Measurements from ENCODE around the gene MLPH. TPM values are rescaled to one million over a fixed set of nuclear protein-coding genes. Genes with fewer than 3 reads are reported as not detected.

MLPH gene
- total RNA-seq, 1 donor from 2014 or later, result 88.9 TPM

DNA sequence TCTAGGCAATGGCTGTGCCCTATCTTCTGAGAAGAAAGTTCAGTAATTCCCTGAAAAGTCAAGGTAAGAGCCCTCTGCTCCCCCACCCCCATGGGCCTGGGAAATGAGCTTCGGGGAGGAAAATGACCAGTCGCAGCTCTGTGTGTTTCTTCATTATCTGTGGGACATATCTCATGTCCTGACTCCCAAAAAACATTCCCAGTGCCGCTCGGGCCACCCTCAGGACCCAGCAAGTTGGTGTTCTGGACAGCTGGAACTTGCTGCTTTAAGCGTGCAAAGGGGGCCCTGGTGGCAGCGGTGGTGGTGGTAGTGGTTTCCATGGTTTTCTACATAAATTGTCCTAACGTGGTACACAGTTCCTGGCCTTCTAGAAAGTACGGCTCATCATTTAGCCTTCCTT, 62.2 kb downstream of the MLPH start:
- DNase-seq (no peak), ATAC-seq (no peak)
- intact Hi-C loops (cut with micrococcal nuclease), result no loop called here

- intact Hi-C loops (cut with micrococcal nuclease), result loop anchor here (10.0 kb wide), 1 partner anchor 435 kb away; no protein-coding TSS in a partner anchor
- ATAC-seq (no peak), DNase-seq (no peak)
Observed at GRCh38 chr2:237549643-237550415, 62.8 kb downstream of the MLPH start.

GRCh38 chr2:237551071-237551574, 64.1 kb downstream of the MLPH start:
- DNase-seq (no peak), ATAC-seq (no peak)
- intact Hi-C loops (cut with micrococcal nuclease), result loop anchor here (10.0 kb wide), 1 partner anchor 436 kb away; no protein-coding TSS in a partner anchor

GRCh38 chr2:237552908-237553307, 65.9 kb downstream of the MLPH start:
- DNase-seq, result no peak
- intact Hi-C loops (cut with micrococcal nuclease), result loop anchor here (10.0 kb wide), 1 partner anchor 438 kb away; no protein-coding TSS in a partner anchor
- ATAC-seq, result no peak

GRCh38 chr2:237553948-237554347, 66.9 kb downstream of the MLPH start:
- intact Hi-C loops (cut with micrococcal nuclease), result loop anchor here (10.0 kb wide), 1 partner anchor 439 kb away; no protein-coding TSS in a partner anchor
- no peak for DNase-seq
- no peak for ATAC-seq

DNA sequence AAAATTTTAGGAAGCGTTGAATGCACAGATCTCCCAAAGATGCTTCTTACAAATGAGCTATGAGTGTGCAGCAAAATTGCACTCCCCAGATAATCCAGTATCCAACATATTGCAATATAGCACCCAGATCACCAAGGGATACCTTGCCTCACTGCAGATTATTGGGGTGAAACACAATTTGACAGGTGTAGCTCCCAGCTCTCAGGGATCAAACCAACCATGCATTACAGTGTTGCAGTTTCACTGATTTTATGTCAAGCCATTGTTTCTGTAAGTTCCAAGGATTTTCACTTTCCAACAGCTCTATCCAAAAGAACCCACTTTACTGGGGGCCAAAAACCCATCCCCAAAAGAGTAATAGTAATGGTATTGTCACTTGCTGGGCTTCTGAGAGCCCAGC, 68.5 kb downstream of the MLPH start:
- ATAC-seq, result no peak
- intact Hi-C loops (cut with micrococcal nuclease), result loop anchor here (10.0 kb wide), 1 partner anchor 441 kb away; no protein-coding TSS in a partner anchor
- no peak for DNase-seq

DNA sequence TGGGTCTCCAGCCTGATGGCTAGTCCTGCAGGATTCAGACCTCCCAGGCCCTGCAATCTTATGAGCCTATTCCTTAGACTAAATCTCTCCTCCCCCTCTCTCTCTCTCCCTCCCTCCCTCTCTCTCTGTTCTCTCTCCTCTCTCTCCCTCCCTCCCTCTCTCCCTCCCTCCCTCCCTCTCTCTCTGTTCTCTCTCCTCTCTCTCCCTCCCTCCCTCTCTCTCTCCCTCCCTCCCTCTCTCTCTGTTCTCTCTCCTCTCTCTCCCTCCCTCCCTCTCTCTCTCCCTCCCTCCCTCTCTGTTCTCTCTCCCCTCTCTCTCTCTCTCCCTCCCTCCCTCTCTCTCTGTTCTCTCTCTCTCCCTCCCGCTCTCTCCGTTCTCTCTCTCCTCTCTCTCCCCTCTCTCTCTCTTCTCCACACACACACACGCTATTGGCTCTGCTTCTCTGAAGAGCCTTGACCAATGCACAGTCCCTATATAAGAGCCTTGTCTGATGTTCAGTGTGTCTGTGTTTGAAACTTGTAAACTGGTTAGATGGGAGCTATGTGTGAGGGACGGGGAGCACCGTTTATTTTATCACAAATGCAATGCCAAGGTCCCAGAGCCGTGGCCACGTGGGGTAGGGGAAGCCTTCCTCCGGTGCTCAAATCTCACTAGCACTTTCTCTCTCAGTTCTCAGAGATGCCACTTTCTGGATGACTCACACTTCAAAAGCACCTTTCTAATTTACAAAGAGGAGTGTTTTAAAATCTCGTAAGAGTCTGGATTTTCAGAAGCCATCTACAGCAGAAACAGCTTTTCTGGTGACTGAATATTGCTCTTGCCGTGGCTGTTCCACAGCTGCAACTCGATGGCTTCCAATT, 70.0 kb downstream of the MLPH start:
- no peak for ATAC-seq
- intact Hi-C loops (cut with micrococcal nuclease), result loop anchor here (10.0 kb wide), 1 partner anchor 442 kb away; no protein-coding TSS in a partner anchor
- DNase-seq, result no peak

GRCh38 chr2:237557633-237558015, 70.6 kb downstream of the MLPH start:
- ATAC-seq (no peak), DNase-seq (no peak)
- intact Hi-C loops (cut with micrococcal nuclease), result loop anchor here (10.0 kb wide), 1 partner anchor 443 kb away; no protein-coding TSS in a partner anchor

- intact Hi-C loops (cut with micrococcal nuclease), result loop anchor here (10.0 kb wide), 1 partner anchor 444 kb away; no protein-coding TSS in a partner anchor
- ATAC-seq (peak; percentile 75), DNase-seq (peak; percentile 79)
Observed at GRCh38 chr2:237558961-237559641, 72.0 kb downstream of the MLPH start.

DNA sequence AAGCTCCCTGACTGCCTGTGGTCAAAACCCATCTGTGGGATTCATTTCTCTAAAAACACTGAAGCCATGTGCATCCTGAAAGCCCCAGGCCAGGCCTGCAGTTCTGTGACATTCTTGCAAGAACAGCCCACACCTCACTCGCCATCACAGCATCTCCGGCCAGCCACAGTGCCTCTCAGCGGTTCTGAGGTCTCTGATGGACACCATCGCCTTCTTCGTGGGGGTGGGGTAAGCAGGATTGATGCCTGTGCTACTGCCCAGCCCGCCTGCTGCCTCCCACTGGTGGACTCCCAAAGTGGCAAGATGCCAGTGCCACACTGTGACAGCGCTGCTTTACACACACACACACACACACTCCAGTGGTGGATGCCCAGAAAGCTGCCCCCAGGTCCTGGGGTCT, 74.2 kb downstream of the MLPH start:
- DNase-seq, result no peak
- no peak for ATAC-seq
- intact Hi-C loops (cut with micrococcal nuclease), result no loop called here

- intact Hi-C loops (cut with micrococcal nuclease), result no loop called here
- DNase-seq (no peak), ATAC-seq (no peak)
Observed at GRCh38 chr2:237563816-237564215, 76.8 kb downstream of the MLPH start.

GRCh38 chr2:237564526-237565131, 77.6 kb downstream of the MLPH start:
- DNase-seq, result no peak
- ATAC-seq, result no peak
- intact Hi-C loops (cut with micrococcal nuclease), result no loop called here

- intact Hi-C loops (cut with micrococcal nuclease), result no loop called here
- DNase-seq, result no peak
- no peak for ATAC-seq
Observed at GRCh38 chr2:237565974-237566373, 78.9 kb downstream of the MLPH start.

- intact Hi-C loops (cut with micrococcal nuclease), result no loop called here
- no peak for DNase-seq
- ATAC-seq, result no peak
Observed at GRCh38 chr2:237566401-237567235, 79.6 kb downstream of the MLPH start, which contains the start of gene PRLH. PRLH (plus strand) TSS chr2:237566574; CDS start chr2:237566574, 0 bp downstream.

GRCh38 chr2:237567276-237568029, 80.4 kb downstream of the MLPH start:
- ATAC-seq (no peak), DNase-seq (no peak)
- intact Hi-C loops (cut with micrococcal nuclease), result no loop called here

- DNase-seq (no peak), ATAC-seq (no peak)
- intact Hi-C loops (cut with micrococcal nuclease), result no loop called here
Observed at GRCh38 chr2:237568121-237568660, 81.1 kb downstream of the MLPH start.

GRCh38 chr2:237569041-237569440, 82.0 kb downstream of the MLPH start:
- no peak for ATAC-seq
- intact Hi-C loops (cut with micrococcal nuclease), result no loop called here

More at GRCh38 chr2:237569041-237569440, 82.0 kb downstream of the MLPH start:
- DNase-seq, result no peak
